Glomerular endothelial cell (primary cell): ENCODE measurements around the gene SDR9C7. TPM values are rescaled to one million over a fixed set of nuclear protein-coding genes. Genes with fewer than 3 reads are reported as not detected.
"Not testable (repeated sequence)": the region's sequence is repeated elsewhere in the genome, so short reads cannot be mapped to it uniquely, and the experiment has no call there.

Experiments
- DNase-seq: peaks from one replicate; pipeline ENCODE4 v3.0.0-alpha.2; 2011; ENCODE audit warnings: low read depth, low spot score; ENCODE audit errors: extremely low read depth
- total RNA-seq: library from RNA; depleted of rRNA; stranded (reverse); fragments of >200 nt; gene quantifications from 2 replicates; pipeline ENCODE4 v1.2.3, GENCODE V29; 2015

The SDR9C7 gene
- total RNA-seq, 1 donor from 2014 or later = not detected

DNA sequence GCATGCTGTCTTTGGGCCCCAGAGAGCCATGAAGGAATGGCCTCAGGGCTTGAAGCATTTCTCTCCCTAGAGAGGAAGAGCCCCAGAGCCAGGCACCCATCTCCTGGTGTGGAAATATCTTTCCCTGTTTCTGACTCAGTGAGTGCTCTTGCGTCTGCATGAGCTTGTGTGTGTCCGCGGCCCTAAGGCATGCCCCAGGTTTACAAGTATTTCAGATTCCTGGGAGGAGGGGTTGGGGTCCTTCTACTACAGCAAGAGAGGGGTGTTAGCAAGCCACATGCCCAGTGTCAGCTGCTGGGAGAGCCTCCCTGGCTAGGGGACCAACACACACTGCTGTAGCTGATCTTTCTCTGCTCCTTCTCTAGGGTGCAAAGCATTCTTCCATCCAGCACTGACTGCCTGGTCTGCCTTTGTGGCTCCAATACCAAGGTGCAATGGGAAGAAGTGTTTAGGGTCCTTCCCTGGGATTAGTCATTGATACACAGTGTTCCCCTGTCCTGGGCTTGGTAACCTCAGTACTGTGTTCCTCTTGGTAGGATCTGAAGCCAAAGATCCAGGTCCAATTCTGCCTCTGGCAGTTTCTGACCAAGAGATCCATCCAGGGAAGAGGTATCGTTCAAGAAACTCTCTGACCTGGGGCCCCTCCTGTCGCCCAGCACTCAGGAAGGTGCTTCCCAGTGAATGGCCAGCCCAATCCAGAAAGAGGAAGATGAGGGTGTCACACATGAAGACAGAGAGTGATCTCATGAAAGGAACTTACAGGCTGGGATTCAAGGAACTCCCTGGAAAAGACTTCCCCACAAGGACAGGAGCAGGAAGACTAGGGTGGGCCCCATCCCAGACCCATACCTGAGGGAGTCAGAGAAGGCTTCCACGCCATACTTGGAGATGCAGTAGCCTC is 20.1 kb upstream of the SDR9C7 start:
- DNase-seq = no peak

DNA sequence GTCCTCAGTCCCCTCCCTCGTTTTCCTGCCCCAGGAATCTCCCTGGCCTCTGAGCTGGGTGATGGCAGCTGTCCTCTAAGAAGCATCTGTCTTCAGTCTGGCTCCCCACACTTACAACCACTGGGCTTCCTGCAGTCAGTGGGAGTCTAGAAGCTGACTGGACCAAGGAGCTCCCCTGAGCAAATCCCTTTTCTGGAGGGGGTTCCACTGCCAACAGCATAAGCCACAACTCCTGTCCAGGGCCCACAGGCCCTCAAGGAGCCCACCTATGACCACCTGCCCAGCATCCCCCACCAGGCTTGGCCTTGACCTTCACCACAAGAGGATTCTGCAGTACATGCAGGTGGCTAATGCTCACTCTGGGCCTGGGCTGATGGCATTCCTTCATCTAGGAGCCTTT is 19.1 kb upstream of the SDR9C7 start:
- no peak for DNase-seq

DNA sequence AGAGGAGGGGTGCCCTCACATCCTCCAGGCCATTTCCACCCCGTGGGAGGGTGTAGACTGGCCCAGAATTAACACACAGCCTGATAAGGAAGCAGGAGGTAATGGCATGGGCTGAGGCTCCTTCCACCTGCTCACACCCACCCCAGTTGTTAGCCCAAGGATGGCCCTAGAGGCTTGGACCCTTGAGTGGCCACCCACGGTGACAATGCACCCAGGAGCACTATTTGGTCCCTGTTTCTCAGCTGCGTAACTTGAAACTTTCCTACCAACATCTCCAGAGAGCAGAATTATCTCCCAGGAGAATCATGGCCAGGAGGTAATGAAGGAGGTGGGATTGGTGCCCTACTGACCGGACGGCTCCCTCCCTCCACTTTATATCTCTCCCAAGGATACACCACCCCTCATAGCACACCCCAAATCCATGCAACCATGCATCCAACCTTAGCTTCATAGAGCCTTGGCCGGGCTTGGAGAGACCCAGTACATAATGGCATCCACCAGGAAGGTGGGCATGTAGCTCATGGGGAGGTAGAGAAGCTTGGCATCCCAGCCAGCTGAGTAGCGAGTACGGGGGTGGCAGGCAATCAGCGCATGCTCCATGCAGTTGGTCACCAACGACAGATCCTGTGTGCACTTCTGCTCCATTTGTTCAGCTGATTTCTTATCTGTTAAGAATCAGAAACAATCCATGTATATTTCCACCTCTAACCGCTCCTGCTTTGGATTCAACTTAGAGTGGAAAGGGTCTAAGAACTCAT is 17.6 kb upstream of the SDR9C7 start:
- no peak for DNase-seq

DNA sequence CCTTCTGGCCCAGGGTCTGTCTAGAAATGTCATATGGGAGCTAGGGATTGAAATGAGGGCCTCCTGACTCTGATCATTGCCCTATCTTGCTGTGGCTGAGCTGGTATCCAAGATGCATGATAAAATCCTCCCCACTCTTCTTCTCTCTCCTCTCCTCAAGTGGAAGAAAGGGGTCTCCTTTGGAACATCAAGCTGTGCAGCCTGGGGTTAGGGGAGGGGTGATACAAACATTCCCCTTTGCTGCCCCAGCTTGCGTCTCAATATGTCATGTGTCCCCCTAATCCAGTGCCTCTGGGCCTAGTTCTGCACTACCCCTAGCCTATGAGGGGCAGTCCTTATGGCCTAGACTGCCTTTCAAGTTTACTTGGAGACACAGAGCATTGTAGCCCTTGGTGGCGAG is 14.7 kb upstream of the SDR9C7 start:
- DNase-seq = no peak

DNA sequence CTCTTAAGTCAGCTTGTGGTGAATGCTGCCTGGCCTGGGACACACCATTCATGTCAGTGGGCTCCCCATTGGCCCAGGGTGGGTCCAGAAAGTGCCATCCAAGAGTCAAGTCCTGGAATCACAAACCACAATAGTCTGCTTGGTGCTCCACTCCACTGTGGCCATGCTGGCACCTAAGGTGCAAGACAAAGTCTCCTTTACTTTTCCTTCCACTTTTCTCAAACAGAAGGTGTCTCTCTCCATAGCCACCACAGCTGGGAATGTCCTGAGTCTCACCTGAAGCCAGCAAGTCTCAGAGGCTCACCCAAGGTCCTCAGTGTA is 14.2 kb upstream of the SDR9C7 start:
- no peak for DNase-seq

DNA sequence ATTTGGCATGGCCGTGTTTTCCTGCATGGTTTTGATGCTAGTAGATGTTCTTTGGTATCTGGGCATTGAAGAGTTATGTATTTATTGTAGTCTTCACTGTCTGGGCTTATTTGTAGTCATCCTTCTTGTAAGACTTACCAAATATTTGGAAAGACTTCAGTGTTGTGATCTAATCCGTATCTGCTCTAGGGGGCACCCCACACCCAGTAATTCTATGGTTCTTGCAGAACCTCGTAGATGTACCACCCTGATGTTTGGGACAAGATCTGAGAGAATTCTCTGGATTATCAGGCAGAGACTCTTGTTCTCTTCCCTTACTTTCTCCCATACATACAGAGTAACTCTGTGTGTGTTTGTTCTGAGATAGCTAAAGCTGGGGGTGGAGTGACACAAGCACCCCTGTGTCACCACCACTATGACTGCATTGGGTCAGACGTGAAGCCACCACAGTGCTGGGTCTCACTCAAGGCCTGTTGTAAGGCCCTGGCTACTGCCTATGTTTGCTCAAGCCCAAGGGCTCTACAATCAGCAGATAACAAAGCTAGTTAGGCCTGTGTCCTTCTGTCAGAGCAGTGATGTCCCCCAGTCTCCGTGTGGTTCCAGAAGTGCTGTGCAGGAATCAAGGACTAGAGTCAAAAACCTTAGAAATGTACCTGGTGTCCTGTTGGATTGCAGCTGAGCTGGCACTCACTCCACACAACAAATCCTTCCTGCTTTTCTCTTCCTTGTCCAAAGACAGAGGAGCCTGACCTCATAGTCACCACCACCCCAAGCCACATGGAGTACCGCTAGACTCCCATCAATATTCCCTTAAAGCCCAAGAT is 13.6 kb upstream of the SDR9C7 start:
- no peak for DNase-seq

DNA sequence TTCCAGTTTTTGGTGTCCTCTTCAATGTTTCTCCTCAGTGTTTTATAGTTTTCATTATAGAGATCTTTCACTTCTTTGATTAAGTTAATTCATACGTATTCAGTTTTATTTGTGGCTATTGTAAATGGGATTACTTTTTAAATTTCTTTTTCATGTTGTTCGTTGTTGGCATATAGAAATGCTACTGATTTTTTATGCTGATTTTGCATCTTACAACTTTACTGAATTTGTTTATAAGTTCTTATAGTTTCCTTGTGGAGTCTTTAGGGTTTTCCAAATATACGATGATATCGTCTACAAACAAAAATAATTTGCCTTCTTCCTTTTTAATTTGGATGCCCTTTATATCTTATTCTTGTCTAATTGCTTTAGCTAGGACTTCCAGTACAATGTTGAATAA is 9.7 kb upstream of the SDR9C7 start:
- DNase-seq = no peak

DNA sequence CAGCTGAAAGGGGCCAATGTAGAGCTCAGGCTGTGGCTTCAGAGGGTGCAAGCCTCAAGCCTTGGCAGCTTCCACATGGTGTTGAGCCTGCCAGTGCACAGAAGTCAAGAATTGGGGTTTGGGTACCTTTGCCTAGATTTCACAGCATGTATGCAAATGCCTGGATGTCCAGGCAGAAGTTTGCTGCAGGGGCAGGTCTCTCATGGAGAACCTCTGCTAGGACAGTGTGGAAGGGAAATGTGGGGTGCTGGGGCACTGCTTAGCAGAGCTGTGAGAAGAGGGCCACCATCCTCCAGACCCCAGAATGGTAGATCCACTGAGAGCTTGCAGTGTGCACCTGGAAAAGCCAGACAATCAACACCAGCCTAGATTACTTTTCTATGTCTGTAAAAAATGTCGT is 9.2 kb upstream of the SDR9C7 start:
- not testable (repeated sequence) for DNase-seq

DNA sequence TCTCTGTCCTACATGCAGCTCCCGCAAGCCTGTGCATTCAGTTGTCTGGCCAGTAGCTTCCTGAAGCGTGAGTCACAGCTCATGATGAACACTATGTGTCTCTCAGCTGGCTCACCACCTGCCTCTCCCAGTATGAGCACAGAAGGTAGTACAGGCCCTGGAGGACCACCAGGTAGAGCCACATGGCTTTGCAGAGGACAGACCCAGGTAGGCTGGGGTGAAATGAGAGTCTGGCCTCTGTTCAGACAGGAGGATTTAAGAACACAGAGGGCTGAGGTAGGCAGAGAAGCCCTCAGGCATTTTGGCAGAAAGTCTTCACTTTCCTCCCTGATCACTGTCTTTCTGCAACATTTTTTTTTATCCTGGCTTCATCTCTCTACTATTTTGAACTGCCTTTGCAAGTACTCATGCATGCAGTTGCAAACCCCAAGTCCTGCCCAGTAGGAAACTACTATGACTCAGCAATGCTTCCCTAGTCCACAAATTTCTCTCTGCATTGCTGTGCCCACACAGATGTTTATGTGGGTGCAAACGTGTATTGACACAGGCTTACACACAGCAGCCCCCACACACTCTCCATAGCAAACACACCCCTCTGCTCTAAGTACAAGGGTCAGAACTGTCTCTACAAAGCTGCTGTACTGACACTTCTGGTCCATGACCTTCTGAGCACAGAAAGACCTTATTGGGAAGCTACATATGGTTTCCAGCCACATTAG is 7.2 kb upstream of the SDR9C7 start:
- DNase-seq = no peak

DNA sequence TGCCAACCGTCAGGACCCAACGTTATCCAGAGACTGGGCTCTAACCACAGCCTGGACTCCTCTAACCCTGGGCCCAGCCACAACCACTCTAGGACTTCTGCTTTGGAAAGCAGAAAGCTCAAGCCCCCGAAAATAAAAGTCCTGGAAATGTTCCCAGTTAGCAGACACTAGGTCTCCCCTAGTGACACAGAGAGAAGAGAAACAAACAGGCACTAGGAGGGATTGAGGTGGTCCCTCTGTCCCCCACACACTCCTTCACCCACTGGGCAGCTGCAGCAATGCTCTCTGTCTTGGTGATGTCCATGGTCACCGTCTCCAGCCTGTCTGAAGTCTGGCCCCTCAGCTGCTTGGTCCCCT is 6.7 kb upstream of the SDR9C7 start:
- not testable (repeated sequence) for DNase-seq

DNA sequence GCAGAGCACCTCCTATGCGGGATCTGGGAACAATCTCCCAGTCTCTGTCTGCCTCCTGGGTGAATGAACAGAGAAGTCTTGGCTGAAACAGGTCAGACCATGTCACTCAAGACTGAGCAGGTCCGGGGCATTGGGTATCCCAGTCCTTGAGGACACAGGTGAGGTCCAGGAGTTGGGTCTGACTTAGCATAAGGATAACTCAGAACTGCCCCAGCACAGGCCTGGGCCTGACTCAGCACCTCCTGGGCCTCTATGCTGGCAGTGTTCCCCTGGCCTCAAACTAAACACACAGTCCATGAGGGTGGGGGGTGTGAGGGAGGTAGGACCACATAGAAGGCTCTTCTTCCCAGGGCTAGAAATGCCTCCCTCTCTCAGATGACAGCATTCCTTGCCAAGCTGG is 1.5 kb upstream of the SDR9C7 start:
- no peak for DNase-seq

DNA sequence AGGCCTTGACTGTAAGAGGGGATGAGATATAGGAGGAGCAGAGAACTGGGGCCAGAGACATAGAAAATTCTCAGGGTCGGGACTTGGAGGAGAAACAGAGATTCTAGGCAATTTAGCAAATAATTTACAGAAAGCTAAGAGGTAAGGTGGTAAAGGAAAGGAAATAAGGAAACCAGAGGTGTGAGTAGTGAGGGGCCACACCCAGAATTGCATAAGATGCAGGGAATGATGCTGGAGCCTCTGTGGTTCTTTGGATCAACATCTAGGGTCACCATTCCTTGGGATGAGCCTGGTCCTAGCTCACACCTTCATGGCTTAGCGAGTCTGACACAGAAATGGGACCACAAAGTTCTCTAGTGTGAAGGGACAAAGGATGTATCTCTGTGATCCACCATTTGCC is 949 bp upstream of the SDR9C7 start:
- DNase-seq = no peak

DNA sequence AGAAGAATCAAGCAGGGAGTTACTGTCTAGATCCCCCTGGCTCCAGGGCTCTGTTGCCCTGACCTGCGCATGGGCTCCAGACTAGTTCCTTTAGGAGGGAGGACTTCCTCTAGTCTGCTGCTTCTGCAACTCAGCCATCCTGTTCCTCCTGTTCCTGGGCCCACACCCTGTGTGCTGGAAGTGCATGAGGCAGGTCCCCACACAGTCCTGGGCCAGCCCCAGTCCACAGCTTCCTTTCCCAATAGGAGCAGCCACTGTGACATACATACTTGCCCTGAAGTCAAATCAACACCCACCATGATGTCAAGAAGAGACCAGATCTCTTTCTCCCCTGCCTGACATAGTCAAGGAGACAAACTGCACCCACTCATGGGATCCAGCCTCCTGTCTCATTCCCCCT is 1.3 kb downstream of the SDR9C7 start:
- DNase-seq = no peak

DNA sequence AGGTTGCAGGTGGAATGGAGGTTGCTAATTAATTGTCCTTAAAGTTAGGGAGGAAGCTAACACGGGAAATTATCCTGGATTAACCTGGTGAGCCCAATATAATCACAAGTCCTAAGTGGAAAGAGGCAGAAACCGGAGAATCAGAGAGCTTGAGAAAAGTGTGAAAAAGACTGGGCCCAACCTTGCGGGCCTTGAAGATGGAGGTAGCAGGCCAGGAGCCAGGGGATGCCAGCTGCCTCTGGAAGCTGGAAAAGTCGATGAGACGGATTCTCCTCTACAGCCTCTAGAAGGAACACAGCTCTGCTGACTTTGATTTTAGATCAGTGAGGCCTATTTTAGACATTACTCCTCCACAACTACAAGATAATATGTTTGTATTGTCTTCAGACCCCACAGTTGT is 2.1 kb downstream of the SDR9C7 start:
- DNase-seq = no peak

DNA sequence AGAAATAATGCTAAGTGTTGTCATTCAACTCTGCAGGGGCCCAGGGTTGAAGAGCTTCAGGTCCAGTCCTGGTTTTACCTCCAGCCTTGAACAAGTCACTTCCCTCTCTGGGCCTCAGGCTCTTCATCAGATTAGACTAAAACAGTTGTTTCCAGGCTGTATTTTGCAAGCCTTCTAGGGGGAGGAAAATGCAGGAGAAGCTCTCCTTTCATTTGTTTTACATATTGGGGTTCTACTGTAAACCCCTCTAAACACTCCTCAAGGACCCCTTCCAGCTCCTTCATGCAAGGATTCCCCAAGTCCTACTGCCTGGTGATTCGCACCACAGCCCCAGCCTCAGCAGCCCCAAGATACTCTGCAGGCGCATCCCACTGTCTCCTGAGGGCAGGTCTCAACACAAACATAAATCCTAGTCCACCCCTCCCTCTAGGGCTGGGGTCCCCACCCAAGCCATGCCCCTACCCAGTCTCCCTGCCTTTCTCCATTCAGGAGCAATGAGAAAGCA is 2.7 kb downstream of the SDR9C7 start:
- no peak for DNase-seq

DNA sequence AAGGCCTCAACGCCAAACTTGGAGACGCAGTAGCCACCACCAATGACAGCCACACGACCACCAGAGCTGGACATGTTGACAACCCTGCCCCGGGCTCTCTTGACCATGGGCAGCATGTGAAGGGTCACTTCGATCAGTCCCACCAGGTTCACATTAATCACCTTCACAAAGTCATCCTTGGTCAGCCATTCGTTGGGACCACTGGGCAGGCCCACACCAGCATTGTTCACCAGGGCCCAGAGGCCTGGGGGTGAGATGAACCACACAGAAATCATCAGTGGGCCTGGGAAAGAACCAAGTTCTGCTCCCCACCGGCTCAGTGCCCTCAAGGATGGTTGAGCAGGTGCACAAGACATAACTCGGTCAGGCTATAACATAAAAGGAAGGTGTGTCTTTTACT is 4.0 kb downstream of the SDR9C7 start:
- DNase-seq = no peak

DNA sequence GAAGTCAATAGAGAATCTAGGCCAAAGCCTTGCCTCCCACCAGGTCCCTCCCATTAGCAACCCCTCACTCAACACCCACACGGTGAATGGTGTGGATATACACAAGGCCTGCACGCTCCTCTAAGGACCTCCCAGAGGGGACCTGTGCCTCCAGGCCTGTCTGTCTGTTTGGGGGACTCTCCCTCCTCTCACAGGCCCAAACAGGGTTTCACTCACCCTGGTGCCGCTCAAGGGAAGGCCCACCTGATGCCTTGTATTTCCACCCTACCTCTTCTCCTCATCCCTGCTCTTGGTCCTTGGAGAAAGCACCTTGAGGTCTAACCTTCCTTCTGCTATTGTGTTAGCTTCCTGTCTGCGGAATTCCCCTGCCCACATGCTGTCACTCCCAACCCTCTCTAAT is 4.4 kb downstream of the SDR9C7 start:
- no peak for DNase-seq

DNA sequence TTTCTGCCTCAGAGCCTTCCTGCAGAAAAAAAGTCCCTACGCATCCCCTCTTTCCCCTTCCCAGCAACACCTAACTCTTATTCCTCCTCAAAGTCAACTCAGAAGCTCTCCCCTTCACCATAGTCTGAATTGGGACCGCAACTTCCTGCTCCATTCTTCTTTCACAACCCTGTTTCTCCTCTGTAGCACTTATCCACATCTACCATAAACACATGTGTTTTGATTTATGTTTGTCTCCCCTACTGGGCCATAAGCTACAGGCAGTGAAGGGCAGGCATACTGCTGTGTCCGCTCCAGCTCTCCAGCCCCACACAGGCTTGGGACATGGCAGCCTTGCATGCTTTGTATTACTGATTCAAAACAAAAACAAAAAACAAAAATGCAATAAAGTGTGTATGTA is 5.9 kb downstream of the SDR9C7 start:
- DNase-seq = no peak

DNA sequence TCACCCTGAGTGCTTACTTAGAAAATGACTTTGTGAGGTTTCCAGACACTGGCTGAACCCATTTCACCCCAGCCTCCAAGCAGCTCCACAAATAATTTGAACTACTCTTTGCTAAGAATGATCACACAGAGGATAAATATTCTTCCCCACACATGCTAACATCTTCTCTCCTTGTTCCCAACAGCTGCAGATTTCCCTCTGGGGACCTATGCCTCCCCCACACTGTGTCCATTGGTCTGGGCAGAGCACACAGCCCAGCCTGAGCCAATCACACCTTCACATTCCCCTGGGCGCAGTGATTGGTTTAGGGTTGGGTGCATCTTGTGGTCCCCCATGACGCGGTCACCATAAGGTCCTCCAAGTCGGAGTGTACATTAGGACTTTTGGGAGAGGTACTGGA is 6.9 kb downstream of the SDR9C7 start:
- DNase-seq = no peak

DNA sequence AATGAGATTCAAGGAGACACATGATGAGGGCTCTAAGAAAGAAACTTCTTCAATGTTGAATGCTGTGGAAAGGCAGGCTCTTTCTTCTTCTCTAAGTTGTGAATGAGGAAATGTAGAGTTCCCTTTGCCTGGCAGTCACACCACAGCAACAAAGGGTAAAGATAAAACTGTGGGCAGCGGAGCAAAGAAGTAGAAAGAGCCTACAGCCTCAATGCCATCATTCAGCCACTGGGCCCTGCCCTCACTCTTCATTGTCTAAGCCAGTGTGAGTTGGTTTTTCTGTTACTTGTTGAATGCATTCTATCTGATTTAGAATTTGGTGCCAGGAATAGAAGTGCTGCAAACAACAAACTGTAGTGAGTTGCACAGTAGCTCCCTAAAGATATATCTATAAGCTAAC is 12.2 kb downstream of the SDR9C7 start:
- no peak for DNase-seq

DNA sequence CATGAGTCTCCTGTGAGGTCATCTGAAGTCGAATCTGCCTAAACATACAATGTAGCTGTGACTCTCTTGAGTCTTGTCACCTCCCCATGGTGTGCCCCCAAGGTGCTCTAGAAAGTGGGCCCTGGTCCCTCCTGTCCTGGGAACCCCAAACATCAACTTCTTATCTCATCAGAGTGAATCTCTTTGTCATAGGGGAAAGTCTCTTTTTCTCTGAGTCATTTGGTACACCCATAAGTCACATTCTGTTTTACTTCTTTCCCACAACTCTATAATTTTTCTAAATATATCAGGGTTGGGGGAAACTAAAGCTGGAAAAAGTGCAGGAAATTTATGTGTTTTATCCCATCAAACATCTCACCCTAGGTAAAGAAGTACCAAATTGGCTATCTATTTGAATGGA is 12.9 kb downstream of the SDR9C7 start:
- DNase-seq = no peak
